A549 (cell line): ENCODE data around the gene SRCAP.

Source experiments
- EP300 ChIP-seq, 2 experiments: fragments of >200 bp; sonication (Bioruptor Twin); formaldehyde crosslinking; IDR thresholded peaks; 2 replicates in 1 of 2; 3 replicates in 1 of 2; pipeline ENCODE4 v1.6.1; 2016 to 2017
- ESRRA ChIP-seq: fragments of 150-350 bp; IDR thresholded peaks from 2 replicates; pipeline ENCODE4 v1.6.1; 2014; ENCODE audit warnings: mild to moderate bottlenecking, low read length, borderline replicate concordance
- HOXA7 ChIP-seq: fragments of 250-450 bp; sonication (Bioruptor Pico); IDR thresholded peaks from 2 replicates; pipeline ENCODE4 v1.5.0; 2020; ENCODE audit warnings: mild to moderate bottlenecking, moderate library complexity
- KDM1A ChIP-seq: fragments of 200-600 bp; sonication (generic); IDR thresholded peaks from 2 replicates; pipeline ENCODE4 v1.6.1; 2016; ENCODE audit warnings: low read depth, mild to moderate bottlenecking
- NR3C1 ChIP-seq: fragments of >200 bp; sonication (Bioruptor Twin); formaldehyde crosslinking; IDR thresholded peaks from 3 replicates; pipeline ENCODE4 v1.6.1; 2017
- POLR2A ChIP-seq: IDR thresholded peaks from 2 replicates; pipeline ENCODE4 v1.6.1; 2012; ENCODE audit warnings: mild to moderate bottlenecking, low read length
- POLR2AphosphoS2 ChIP-seq: conservative IDR thresholded peaks from 2 replicates; pipeline ENCODE4 v1.6.1; 2012; ENCODE audit warnings: low read length, improper control_type of control experiment, inconsistent platforms
- RAD21 ChIP-seq, 2 experiments: fragments of >200 bp in 1 of 2; sonication (Bioruptor Twin) in 1 of 2; formaldehyde crosslinking in 1 of 2; IDR thresholded peaks in 1 of 2; conservative IDR thresholded peaks in 1 of 2; 2 replicates in 1 of 2; 3 replicates in 1 of 2; pipeline ENCODE4 v1.6.1; 2012 to 2018; ENCODE audit warnings: inconsistent platforms in 1 of 2
- SMC3 ChIP-seq: fragments of >200 bp; sonication (Bioruptor Twin); formaldehyde crosslinking; IDR thresholded peaks from 3 replicates; pipeline ENCODE4 v1.6.1; 2018; ENCODE audit warnings: inconsistent platforms
- TF ChIP-seq, protein P1 (sequence below): fragments of >200 bp; sonication (Bioruptor Twin); formaldehyde crosslinking; IDR thresholded peaks from 3 replicates; pipeline ENCODE4 v1.5.1; 2016
- TF ChIP-seq, protein P2 (sequence below): fragments of 200-600 bp; sonication (generic); IDR thresholded peaks from 2 replicates; pipeline ENCODE4 v1.6.1; 2016; ENCODE audit warnings: antibody characterized with exemption, mild to moderate bottlenecking, moderate library complexity
- TF ChIP-seq, protein P3 (sequence below): fragments of 450-650 bp; IDR thresholded peaks from 2 replicates; pipeline ENCODE4 v1.6.1; 2014; ENCODE audit warnings: antibody characterized with exemption

DNA sequence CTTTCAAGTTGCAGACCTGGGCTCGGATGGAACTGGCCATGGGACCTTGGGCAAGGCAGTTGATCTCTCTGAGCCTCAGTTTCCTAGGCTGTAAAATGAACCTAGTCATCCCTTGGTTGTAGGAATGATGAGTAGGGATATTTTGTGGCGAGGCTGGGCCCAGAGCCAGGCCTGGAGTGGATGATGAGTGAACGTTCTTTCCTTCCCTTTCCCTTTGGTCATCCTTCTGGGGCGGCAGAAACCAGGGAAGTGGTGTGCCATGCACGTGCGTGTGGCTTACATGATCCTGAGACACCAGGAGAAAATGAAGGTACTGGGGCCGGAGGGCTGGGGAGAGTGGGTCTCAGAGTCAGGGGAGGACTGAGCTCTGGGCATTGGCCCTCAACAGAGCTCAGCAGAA is 32.3 kb upstream of the SRCAP start:
- no peak for TF ChIP-seq POLR2AphosphoS2
- TF ChIP-seq, protein P1, sequence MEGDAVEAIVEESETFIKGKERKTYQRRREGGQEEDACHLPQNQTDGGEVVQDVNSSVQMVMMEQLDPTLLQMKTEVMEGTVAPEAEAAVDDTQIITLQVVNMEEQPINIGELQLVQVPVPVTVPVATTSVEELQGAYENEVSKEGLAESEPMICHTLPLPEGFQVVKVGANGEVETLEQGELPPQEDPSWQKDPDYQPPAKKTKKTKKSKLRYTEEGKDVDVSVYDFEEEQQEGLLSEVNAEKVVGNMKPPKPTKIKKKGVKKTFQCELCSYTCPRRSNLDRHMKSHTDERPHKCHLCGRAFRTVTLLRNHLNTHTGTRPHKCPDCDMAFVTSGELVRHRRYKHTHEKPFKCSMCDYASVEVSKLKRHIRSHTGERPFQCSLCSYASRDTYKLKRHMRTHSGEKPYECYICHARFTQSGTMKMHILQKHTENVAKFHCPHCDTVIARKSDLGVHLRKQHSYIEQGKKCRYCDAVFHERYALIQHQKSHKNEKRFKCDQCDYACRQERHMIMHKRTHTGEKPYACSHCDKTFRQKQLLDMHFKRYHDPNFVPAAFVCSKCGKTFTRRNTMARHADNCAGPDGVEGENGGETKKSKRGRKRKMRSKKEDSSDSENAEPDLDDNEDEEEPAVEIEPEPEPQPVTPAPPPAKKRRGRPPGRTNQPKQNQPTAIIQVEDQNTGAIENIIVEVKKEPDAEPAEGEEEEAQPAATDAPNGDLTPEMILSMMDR = no peak
- no peak for TF ChIP-seq POLR2A
- TF ChIP-seq RAD21 (conservative IDR thresholded peaks at IDR 0.05 in 1 of 2, IDR thresholded peaks at IDR 0.05 in 1 of 2) = no peak
- TF ChIP-seq, protein P2, sequence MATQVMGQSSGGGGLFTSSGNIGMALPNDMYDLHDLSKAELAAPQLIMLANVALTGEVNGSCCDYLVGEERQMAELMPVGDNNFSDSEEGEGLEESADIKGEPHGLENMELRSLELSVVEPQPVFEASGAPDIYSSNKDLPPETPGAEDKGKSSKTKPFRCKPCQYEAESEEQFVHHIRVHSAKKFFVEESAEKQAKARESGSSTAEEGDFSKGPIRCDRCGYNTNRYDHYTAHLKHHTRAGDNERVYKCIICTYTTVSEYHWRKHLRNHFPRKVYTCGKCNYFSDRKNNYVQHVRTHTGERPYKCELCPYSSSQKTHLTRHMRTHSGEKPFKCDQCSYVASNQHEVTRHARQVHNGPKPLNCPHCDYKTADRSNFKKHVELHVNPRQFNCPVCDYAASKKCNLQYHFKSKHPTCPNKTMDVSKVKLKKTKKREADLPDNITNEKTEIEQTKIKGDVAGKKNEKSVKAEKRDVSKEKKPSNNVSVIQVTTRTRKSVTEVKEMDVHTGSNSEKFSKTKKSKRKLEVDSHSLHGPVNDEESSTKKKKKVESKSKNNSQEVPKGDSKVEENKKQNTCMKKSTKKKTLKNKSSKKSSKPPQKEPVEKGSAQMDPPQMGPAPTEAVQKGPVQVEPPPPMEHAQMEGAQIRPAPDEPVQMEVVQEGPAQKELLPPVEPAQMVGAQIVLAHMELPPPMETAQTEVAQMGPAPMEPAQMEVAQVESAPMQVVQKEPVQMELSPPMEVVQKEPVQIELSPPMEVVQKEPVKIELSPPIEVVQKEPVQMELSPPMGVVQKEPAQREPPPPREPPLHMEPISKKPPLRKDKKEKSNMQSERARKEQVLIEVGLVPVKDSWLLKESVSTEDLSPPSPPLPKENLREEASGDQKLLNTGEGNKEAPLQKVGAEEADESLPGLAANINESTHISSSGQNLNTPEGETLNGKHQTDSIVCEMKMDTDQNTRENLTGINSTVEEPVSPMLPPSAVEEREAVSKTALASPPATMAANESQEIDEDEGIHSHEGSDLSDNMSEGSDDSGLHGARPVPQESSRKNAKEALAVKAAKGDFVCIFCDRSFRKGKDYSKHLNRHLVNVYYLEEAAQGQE = no peak
- TF ChIP-seq KDM1A = no peak
- TF ChIP-seq SMC3 = no peak
- TF ChIP-seq, protein P3, sequence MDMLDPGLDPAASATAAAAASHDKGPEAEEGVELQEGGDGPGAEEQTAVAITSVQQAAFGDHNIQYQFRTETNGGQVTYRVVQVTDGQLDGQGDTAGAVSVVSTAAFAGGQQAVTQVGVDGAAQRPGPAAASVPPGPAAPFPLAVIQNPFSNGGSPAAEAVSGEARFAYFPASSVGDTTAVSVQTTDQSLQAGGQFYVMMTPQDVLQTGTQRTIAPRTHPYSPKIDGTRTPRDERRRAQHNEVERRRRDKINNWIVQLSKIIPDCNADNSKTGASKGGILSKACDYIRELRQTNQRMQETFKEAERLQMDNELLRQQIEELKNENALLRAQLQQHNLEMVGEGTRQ = no peak
- TF ChIP-seq NR3C1 = no peak
- no peak for TF ChIP-seq HOXA7 (CRISPR knock-in tag)
- TF ChIP-seq EP300 (IDR thresholded peaks at IDR 0.05) = no peak
- no peak for TF ChIP-seq ESRRA
